GM23338 (cell line): Measurements from ENCODE around the gene SPP1. TPM values are rescaled to one million over a fixed set of nuclear protein-coding genes. Genes with fewer than 3 reads are reported as not detected.

Source experiments
- ATAC-seq: fragments of 200-7000 bp; cut with Tn5 transposase; 3 replicates; pipeline ENCODE4 v1.9.1; 2020
- DNase-seq: peaks from one replicate; pipeline ENCODE4 v3.0.0-alpha.2; 2015; ENCODE audit warnings: low spot score
- H2AFZ ChIP-seq: fragments of 200-600 bp; sonication (generic); 2 replicates; pipeline ENCODE4 v1.8.0; 2016; ENCODE audit warnings: antibody characterized with exemption, mild to moderate bottlenecking, moderate library complexity
- H3F3A ChIP-seq: fragments of 200-600 bp; sonication (generic); replicated peaks from 2 replicates; pipeline ENCODE4 v1.8.0; 2017; ENCODE audit warnings: antibody characterized with exemption, mixed run types, low read depth
- H3K27ac ChIP-seq: fragments of 200-600 bp; sonication (generic); 2 replicates; pipeline ENCODE4 v1.6.1; 2016; ENCODE audit warnings: low read depth
- H3K27me3 ChIP-seq: fragments of 200-600 bp; sonication (generic); 2 replicates; pipeline ENCODE4 v1.8.0; 2016; ENCODE audit warnings: mild to moderate bottlenecking, mixed run types, moderate library complexity; ENCODE audit not compliant: insufficient read depth
- H3K36me3 ChIP-seq: fragments of 200-600 bp; sonication (generic); 2 replicates; pipeline ENCODE4 v1.8.0; 2016; ENCODE audit warnings: mild to moderate bottlenecking; ENCODE audit not compliant: insufficient read depth
- H3K4me1 ChIP-seq: fragments of 200-600 bp; sonication (generic); 2 replicates; pipeline ENCODE4 v1.8.0; 2016; ENCODE audit warnings: mild to moderate bottlenecking, moderate library complexity; ENCODE audit not compliant: insufficient read depth
- H3K4me2 ChIP-seq: fragments of 200-600 bp; sonication (generic); 2 replicates; pipeline ENCODE4 v1.7.1; 2017; ENCODE audit warnings: mixed run types
- H3K4me3 ChIP-seq: fragments of 200-600 bp; sonication (generic); 2 replicates; pipeline ENCODE4 v1.6.1; 2016; ENCODE audit warnings: mixed run types
- H3K79me2 ChIP-seq: fragments of 200-600 bp; sonication (generic); replicated peaks from 2 replicates; pipeline ENCODE4 v1.8.0; 2017; ENCODE audit warnings: mild to moderate bottlenecking; ENCODE audit not compliant: insufficient read depth
- H3K9me2 ChIP-seq: fragments of 200-600 bp; sonication (generic); 2 replicates; pipeline ENCODE4 v1.8.0; 2017; ENCODE audit not compliant: insufficient read depth
- H4K20me1 ChIP-seq: fragments of 200-600 bp; sonication (generic); replicated peaks from 2 replicates; pipeline ENCODE4 v1.8.0; 2017; ENCODE audit warnings: mild to moderate bottlenecking; ENCODE audit not compliant: insufficient read depth
- H3K27ac Mint-ChIP-seq: 2 replicates; pipeline ENCODE4 v1.8.0; 2020; ENCODE audit warnings: inconsistent platforms, mild to moderate bottlenecking, moderate library complexity, mixed read lengths
- H3K27me3 Mint-ChIP-seq: 3 replicates; pipeline ENCODE4 v1.8.0; 2022; ENCODE audit warnings: low read depth, mild to moderate bottlenecking, moderate library complexity, mixed read lengths, inconsistent platforms; ENCODE audit not compliant: insufficient read depth, poor library complexity
- H3K36me3 Mint-ChIP-seq: 3 replicates; pipeline ENCODE4 v1.8.0; 2021; ENCODE audit warnings: low read depth, mild to moderate bottlenecking, inconsistent platforms, moderate library complexity, mixed read lengths
- H3K4me1 Mint-ChIP-seq: 3 replicates; pipeline ENCODE4 v1.8.0; 2020; ENCODE audit warnings: mild to moderate bottlenecking, inconsistent platforms, mixed read lengths
- H3K4me3 Mint-ChIP-seq: 3 replicates; pipeline ENCODE4 v1.8.0; 2021; ENCODE audit warnings: moderate library complexity, mild to moderate bottlenecking, inconsistent platforms, mixed read lengths
- H3K9me3 Mint-ChIP-seq: 3 replicates; pipeline ENCODE4 v1.8.0; 2020; ENCODE audit warnings: moderate library complexity, mild to moderate bottlenecking, inconsistent platforms, mixed read lengths
- EZH2 ChIP-seq: fragments of 200-600 bp; sonication (generic); IDR thresholded peaks from one replicate; pipeline ENCODE4 v1.8.0; 2017; ENCODE audit warnings: antibody characterized with exemption, mild to moderate bottlenecking, low read depth; ENCODE audit not compliant: unreplicated experiment
- JUNB ChIP-seq: IDR thresholded peaks from one replicate; pipeline ENCODE4 v1.6.1; 2016; ENCODE audit warnings: antibody characterized with exemption; ENCODE audit not compliant: unreplicated experiment
- STAT1 ChIP-seq: IDR thresholded peaks from one replicate; pipeline ENCODE4 v1.6.1; 2016; ENCODE audit warnings: antibody characterized with exemption; ENCODE audit not compliant: unreplicated experiment
- polyA plus RNA-seq: library from polyadenylated mRNA; unstranded; fragments of >200 nt; fragmentation: Nextera tagmentation; extraction: Ambion mirVana; gene quantifications from 2 replicates; pipeline ENCODE4 v1.2.1, GENCODE V29; 2016
- total RNA-seq: library from RNA; depleted of rRNA; stranded (reverse); fragments of >200 nt; shearing (Covaris generic); gene quantifications from 2 replicates; pipeline ENCODE4 v1.2.3, GENCODE V29; 2014
- TF ChIP-seq, protein P1 (sequence below): fragments of 250-450 bp; sonication (Bioruptor Pico); IDR thresholded peaks from 2 replicates; pipeline ENCODE4 v1.5.0; 2020; ENCODE audit warnings: mild to moderate bottlenecking, moderate library complexity
- TF ChIP-seq, protein P2 (sequence below), 2 experiments: fragments of 200-600 bp in 1 of 2; sonication (generic) in 1 of 2; conservative IDR thresholded peaks; 2 replicates each; pipeline versions ENCODE4 v1.5.1 to v1.6.1; 2016 to 2017; ENCODE audit warnings: antibody characterized with exemption in 2 of 2, low read depth in 2 of 2, mild to moderate bottlenecking in 2 of 2, moderate library complexity in 1 of 2

The SPP1 gene
- total and polyA plus RNA-seq, 2 experiments from 2014 or later = 41.3 to 51.3 TPM

DNA sequence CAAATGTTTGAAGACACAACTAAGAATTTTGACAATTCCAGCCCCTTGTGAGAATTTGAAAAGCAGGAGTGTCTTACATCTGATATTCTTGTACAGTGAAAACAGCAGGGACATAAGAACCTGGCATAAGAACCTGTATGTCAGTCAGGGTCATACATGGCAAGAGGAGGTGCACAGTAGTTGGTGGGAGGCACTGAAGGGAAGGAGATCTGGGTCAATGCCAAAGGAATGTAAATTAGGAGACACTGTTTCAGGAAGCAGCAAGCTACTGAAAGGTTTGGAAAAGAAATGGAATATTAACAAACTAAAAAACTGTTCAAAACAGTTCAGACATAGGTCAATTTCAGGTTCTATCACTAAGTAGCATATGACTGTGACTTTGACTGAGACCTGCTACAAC is 25.0 kb upstream of the SPP1 start (continued):
- TF ChIP-seq, protein P1, sequence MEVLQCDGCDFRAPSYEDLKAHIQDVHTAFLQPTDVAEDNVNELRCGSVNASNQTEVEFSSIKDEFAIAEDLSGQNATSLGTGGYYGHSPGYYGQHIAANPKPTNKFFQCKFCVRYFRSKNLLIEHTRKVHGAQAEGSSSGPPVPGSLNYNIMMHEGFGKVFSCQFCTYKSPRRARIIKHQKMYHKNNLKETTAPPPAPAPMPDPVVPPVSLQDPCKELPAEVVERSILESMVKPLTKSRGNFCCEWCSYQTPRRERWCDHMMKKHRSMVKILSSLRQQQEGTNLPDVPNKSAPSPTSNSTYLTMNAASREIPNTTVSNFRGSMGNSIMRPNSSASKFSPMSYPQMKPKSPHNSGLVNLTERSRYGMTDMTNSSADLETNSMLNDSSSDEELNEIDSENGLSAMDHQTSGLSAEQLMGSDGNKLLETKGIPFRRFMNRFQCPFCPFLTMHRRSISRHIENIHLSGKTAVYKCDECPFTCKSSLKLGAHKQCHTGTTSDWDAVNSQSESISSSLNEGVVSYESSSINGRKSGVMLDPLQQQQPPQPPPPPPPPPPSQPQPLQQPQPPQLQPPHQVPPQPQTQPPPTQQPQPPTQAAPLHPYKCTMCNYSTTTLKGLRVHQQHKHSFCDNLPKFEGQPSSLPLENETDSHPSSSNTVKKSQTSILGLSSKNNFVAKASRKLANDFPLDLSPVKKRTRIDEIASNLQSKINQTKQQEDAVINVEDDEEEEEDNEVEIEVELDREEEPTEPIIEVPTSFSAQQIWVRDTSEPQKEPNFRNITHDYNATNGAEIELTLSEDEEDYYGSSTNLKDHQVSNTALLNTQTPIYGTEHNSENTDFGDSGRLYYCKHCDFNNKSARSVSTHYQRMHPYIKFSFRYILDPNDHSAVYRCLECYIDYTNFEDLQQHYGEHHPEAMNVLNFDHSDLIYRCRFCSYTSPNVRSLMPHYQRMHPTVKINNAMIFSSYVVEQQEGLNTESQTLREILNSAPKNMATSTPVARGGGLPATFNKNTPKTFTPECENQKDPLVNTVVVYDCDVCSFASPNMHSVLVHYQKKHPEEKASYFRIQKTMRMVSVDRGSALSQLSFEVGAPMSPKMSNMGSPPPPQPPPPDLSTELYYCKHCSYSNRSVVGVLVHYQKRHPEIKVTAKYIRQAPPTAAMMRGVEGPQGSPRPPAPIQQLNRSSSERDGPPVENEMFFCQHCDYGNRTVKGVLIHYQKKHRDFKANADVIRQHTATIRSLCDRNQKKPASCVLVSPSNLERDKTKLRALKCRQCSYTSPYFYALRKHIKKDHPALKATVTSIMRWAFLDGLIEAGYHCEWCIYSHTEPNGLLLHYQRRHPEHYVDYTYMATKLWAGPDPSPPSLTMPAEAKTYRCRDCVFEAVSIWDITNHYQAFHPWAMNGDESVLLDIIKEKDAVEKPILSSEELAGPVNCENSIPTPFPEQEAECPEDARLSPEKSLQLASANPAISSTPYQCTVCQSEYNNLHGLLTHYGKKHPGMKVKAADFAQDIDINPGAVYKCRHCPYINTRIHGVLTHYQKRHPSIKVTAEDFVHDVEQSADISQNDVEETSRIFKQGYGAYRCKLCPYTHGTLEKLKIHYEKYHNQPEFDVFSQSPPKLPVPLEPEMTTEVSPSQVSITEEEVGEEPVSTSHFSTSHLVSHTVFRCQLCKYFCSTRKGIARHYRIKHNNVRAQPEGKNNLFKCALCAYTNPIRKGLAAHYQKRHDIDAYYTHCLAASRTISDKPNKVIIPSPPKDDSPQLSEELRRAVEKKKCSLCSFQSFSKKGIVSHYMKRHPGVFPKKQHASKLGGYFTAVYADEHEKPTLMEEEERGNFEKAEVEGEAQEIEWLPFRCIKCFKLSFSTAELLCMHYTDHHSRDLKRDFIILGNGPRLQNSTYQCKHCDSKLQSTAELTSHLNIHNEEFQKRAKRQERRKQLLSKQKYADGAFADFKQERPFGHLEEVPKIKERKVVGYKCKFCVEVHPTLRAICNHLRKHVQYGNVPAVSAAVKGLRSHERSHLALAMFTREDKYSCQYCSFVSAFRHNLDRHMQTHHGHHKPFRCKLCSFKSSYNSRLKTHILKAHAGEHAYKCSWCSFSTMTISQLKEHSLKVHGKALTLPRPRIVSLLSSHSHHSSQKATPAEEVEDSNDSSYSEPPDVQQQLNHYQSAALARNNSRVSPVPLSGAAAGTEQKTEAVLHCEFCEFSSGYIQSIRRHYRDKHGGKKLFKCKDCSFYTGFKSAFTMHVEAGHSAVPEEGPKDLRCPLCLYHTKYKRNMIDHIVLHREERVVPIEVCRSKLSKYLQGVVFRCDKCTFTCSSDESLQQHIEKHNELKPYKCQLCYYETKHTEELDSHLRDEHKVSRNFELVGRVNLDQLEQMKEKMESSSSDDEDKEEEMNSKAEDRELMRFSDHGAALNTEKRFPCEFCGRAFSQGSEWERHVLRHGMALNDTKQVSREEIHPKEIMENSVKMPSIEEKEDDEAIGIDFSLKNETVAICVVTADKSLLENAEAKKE (CRISPR knock-in tag) = no peak
- TF ChIP-seq, protein P2, sequence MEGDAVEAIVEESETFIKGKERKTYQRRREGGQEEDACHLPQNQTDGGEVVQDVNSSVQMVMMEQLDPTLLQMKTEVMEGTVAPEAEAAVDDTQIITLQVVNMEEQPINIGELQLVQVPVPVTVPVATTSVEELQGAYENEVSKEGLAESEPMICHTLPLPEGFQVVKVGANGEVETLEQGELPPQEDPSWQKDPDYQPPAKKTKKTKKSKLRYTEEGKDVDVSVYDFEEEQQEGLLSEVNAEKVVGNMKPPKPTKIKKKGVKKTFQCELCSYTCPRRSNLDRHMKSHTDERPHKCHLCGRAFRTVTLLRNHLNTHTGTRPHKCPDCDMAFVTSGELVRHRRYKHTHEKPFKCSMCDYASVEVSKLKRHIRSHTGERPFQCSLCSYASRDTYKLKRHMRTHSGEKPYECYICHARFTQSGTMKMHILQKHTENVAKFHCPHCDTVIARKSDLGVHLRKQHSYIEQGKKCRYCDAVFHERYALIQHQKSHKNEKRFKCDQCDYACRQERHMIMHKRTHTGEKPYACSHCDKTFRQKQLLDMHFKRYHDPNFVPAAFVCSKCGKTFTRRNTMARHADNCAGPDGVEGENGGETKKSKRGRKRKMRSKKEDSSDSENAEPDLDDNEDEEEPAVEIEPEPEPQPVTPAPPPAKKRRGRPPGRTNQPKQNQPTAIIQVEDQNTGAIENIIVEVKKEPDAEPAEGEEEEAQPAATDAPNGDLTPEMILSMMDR (conservative IDR thresholded peaks at IDR 0.05; ENCODE audit: low read depth in 2 of 2) = no peak
- TF ChIP-seq JUNB = no peak

DNA sequence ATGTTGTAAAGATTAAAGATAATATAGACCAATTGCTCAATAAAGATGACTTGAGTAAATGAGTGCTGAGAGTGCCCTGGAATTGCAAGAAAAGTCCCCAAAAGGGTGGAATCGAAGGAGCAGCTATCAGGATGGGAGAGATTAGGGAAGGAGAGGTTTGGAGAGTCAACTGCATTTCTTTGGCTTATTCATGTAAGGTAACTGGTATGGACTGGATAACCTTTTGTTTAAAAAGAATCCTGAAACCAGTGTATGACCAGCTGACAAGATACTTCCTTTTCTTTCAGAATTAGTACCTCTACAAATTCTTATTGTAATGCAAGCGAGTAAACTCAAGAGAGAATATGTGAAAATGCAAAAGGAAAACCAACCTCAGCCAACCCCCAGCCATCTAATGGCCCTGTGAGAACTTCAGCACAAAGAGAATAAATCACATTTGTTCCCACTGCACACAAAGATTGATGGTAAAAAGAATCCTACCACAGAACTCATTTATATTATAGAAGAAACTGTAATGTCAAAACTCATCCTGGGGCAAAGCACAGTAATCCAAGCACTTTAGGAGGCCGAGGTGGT is 24.5 kb upstream of the SPP1 start:
- peaks cover 40% of the 10 kb centered on the region for H3K4me1 Mint-ChIP-seq
- H3K27ac ChIP-seq = peak overlapping the region; percentile 70
- TF ChIP-seq STAT1 = no peak
- no peak for TF ChIP-seq EZH2
- TF ChIP-seq, protein P1 (CRISPR knock-in tag) = no peak

More for the DNA sequence above, 24.5 kb upstream of the SPP1 start:
- Mint-ChIP-seq H3K9me3 (no peaks in the 10 kb centered on the region), H3K4me3 (peak overlapping the region; percentile 10; the same call in 1 of the 3 replicates), H3K27me3 (peaks cover 5% of the 10 kb centered on the region), H3K27ac (peak overlapping the region; percentile 83), H3K36me3 (no peaks in the 10 kb centered on the region)
- peak overlapping the region; percentile 61 for H3K4me2 ChIP-seq
- peaks cover 31% of the 10 kb centered on the region for H3K4me1 ChIP-seq
- no peaks in the 10 kb centered on the region for H3K79me2 ChIP-seq
- H3K36me3 ChIP-seq = no peaks in the 10 kb centered on the region
- no peaks in the 10 kb centered on the region for H3F3A ChIP-seq
- H3K4me3 ChIP-seq = no peak overlapping the region; the same call in 1 of the 2 replicates
- H4K20me1 ChIP-seq = no peaks in the 10 kb centered on the region
- peak; percentile 16 for DNase-seq
- ATAC-seq = peak; percentile 51
- no peaks in the 10 kb centered on the region for H3K9me2 ChIP-seq
- H2AFZ ChIP-seq = no peak overlapping the region
- H3K27me3 ChIP-seq = no peaks in the 10 kb centered on the region
